BE2C (cell line): ENCODE data around the gene COPS8. TPM values are rescaled to one million over a fixed set of nuclear protein-coding genes. Genes with fewer than 3 reads are reported as not detected.
A peak's percentile ranks its signal among the peaks of the same experiment; 100 is the strongest.

Experiments
- DNase-seq: peaks from one replicate; pipeline ENCODE4 v3.0.0-alpha.2; 2020
- H3K27me3 ChIP-seq: fragments of 250-450 bp; sonication (Bioruptor Pico); 2 replicates; pipeline ENCODE4 v1.5.1; 2020; ENCODE audit warnings: mild to moderate bottlenecking
- H3K36me3 ChIP-seq: fragments of 250-450 bp; sonication (Bioruptor Pico); 2 replicates; pipeline ENCODE4 v1.5.1; 2020; ENCODE audit warnings: mild to moderate bottlenecking
- H3K4me1 ChIP-seq: fragments of 250-450 bp; sonication (Bioruptor Pico); 2 replicates; pipeline ENCODE4 v1.5.1; 2020
- H3K4me3 ChIP-seq: 2 replicates; pipeline ENCODE4 v1.5.1; 2011; ENCODE audit warnings: low read depth, low read length
- H3K9me3 ChIP-seq: fragments of 250-450 bp; sonication (Bioruptor Pico); 2 replicates; pipeline ENCODE4 v1.5.1; 2020
- polyA plus RNA-seq: library from polyadenylated mRNA; unstranded; fragments of >200 nt; gene quantifications from one replicate; pipeline ENCODE4 v1.2.1, GENCODE V29; 2012; ENCODE audit warnings: low read depth, missing spikeins; ENCODE audit not compliant: insufficient read length, insufficient read depth
- TF ChIP-seq, protein P1 (sequence below): IDR thresholded peaks from 2 replicates; pipeline ENCODE4 v1.5.1; 2012; ENCODE audit warnings: mild to moderate bottlenecking, low read depth, low read length

Gene COPS8
- 172 TPM for polyA plus RNA-seq

DNA sequence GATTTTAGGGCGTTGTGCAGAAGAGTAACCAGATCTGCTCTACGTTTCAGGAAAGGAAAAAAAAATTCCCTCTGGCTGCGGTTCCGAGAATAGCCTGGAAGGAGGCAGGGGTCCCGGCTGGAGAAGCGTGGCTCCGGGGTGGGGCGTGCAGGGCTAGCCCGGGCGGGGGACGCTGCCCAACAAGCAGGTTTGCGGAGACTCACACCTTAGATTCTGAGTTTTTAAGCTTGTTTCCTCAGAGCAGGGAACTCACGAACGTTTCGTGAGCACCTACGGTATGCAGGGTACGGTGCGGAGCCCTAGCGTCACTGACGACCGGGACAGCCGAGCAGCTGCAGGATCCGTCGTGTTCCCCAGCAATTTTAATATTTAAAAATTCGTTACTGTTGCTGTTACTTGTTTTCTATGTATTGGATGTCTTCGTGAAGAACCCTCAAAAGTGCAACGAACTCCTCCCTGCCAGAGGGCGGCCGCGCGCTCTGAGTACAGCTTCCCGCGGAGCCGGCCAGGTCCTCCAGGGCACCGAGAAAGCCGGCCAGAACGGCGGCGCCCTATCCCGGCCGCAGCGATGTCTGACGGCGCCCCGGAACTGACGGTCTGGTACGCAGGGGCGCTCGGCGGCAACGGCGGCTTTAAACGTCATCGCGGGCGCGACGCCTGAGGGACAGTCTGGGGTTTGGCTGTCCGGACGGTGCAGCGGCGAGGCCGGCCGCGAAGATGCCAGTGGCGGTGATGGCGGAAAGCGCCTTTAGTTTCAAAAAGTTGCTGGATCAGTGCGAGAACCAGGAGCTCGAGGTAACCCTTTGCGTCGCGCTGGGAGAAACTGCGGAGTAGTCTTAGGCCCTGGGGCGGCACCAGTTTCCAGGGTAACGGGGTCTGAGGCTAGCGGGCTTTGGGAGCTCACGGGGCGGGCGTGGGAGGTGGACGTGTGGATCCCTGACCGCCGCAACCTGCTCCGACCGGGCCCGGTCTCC, at the start of gene COPS8:
TSS of gene COPS8 (plus strand) at position 642 of the 974 bp plus-strand sequence. CDS start at position 718, 76 bp downstream.
- peak within 1 kb of the TSS; percentile 90 for H3K4me3 ChIP-seq
- H3K27me3 ChIP-seq = no peaks in the 10 kb centered on the region
- no peaks in the 10 kb centered on the region; the same call in 1 of the 2 replicates for H3K4me1 ChIP-seq
- DNase-seq = peak; percentile 95
- no peaks in the 10 kb centered on the region for H3K9me3 ChIP-seq
- H3K36me3 ChIP-seq = no peaks in the 10 kb centered on the region
- TF ChIP-seq, protein P1, sequence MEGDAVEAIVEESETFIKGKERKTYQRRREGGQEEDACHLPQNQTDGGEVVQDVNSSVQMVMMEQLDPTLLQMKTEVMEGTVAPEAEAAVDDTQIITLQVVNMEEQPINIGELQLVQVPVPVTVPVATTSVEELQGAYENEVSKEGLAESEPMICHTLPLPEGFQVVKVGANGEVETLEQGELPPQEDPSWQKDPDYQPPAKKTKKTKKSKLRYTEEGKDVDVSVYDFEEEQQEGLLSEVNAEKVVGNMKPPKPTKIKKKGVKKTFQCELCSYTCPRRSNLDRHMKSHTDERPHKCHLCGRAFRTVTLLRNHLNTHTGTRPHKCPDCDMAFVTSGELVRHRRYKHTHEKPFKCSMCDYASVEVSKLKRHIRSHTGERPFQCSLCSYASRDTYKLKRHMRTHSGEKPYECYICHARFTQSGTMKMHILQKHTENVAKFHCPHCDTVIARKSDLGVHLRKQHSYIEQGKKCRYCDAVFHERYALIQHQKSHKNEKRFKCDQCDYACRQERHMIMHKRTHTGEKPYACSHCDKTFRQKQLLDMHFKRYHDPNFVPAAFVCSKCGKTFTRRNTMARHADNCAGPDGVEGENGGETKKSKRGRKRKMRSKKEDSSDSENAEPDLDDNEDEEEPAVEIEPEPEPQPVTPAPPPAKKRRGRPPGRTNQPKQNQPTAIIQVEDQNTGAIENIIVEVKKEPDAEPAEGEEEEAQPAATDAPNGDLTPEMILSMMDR = no peak; the same call in 1 of the 2 replicates

- no peaks in the 10 kb centered on the region for H3K4me1 ChIP-seq
- TF ChIP-seq, protein P1 = no peak
- H3K9me3 ChIP-seq = no peaks in the 10 kb centered on the region; the same call in 1 of the 2 replicates
- no peak overlapping the region for H3K4me3 ChIP-seq
- no peaks in the 10 kb centered on the region for H3K36me3 ChIP-seq
- H3K27me3 ChIP-seq = peaks cover 41% of the 10 kb centered on the region
- no peak for DNase-seq
Observed at GRCh38 chr2:237039301-237040031, 46.2 kb upstream of the COPS8 start.

- Histone ChIP-seq H3K4me1 (no peaks in the 10 kb centered on the region), H3K36me3 (no peaks in the 10 kb centered on the region), H3K9me3 (no peaks in the 10 kb centered on the region; the same call in 1 of the 2 replicates), H3K4me3 (no peak overlapping the region), H3K27me3 (peaks cover 40% of the 10 kb centered on the region)
- TF ChIP-seq, protein P1 = no peak
- DNase-seq = no peak
Observed at GRCh38 chr2:237041231-237041630, 44.5 kb upstream of the COPS8 start.

DNA sequence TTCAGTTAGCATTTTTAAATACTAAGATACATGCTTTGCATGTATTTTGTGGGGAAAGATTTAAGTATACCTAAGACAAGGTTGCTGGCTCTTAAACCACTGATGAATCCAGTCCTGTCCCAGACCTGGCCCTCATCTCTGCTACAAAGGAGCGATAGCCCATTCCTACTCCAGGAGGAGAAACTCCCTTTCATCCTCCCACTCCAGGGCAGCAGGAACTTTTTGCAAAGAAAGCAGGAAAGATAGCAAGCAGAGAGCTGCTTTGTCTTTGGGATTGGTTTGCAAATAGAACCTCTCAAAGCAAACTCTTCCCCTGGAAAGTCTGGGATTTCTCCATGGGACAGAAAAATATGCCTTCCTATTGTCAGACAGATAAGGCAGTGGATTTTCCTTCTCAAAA, 43.6 kb upstream of the COPS8 start:
- Histone ChIP-seq H3K36me3 (no peaks in the 10 kb centered on the region), H3K9me3 (no peaks in the 10 kb centered on the region; the same call in 1 of the 2 replicates), H3K4me1 (no peaks in the 10 kb centered on the region), H3K4me3 (no peak overlapping the region), H3K27me3 (peaks cover 45% of the 10 kb centered on the region)
- TF ChIP-seq, protein P1 = no peak
- no peak for DNase-seq

GRCh38 chr2:237043866-237044265, 41.8 kb upstream of the COPS8 start:
- no peaks in the 10 kb centered on the region for H3K4me1 ChIP-seq
- DNase-seq = no peak
- H3K4me3 ChIP-seq = no peak overlapping the region
- H3K36me3 ChIP-seq = no peaks in the 10 kb centered on the region
- TF ChIP-seq, protein P1 = no peak
- H3K9me3 ChIP-seq = no peaks in the 10 kb centered on the region
- peaks cover 44% of the 10 kb centered on the region for H3K27me3 ChIP-seq
